Left lung (tissue), 10 donors: ENCODE results near the gene DPYD. TPM values are rescaled to one million over a fixed set of nuclear protein-coding genes. Genes with fewer than 3 reads are reported as not detected.

Experiments used
- ATAC-seq: fragments of 200-7000 bp; cut with Tn5 transposase; one replicate; pipeline ENCODE4 v1.9.1; 2020; ENCODE audit warnings: moderate library complexity
- DNase-seq, 4 donors: peaks; one replicate each; pipeline ENCODE4 v3.0.0-alpha.2; 2013 to 2020
- H3K27ac ChIP-seq, 2 donors: fragments of 200-600 bp; sonication (generic) in 1 of 2; one replicate each; pipeline versions ENCODE4 v1.5.0 to v1.8.0; 2020 to 2021
- H3K27me3 ChIP-seq, 2 donors: fragments of 200-600 bp; sonication (generic) in 1 of 2; one replicate each; pipeline versions ENCODE4 v1.5.0 to v1.8.0; 2020 to 2021
- H3K36me3 ChIP-seq, 2 donors: fragments of 200-600 bp; sonication (generic) in 1 of 2; one replicate each; pipeline versions ENCODE4 v1.5.0 to v1.8.0; 2020 to 2021
- H3K4me1 ChIP-seq, 2 donors: fragments of 200-600 bp; one replicate each; pipeline ENCODE4 v1.8.0; 2021
- H3K4me3 ChIP-seq, 2 donors: fragments of 200-600 bp; sonication (generic) in 1 of 2; one replicate each; pipeline versions ENCODE4 v1.5.0 to v1.8.0; 2020 to 2021; ENCODE audit warnings: mild to moderate bottlenecking in 1 of 2
- H3K9me3 ChIP-seq, 2 donors: fragments of 200-600 bp; sonication (generic) in 1 of 2; one replicate each; pipeline versions ENCODE4 v1.5.0 to v1.8.0; 2020 to 2021
- CTCF ChIP-seq, 2 donors: fragments of 200-600 bp; sonication (generic) in 1 of 2; IDR thresholded peaks; one replicate each; pipeline versions ENCODE4 v1.5.0 to v1.8.0; 2021; ENCODE audit warnings: antibody characterized with exemption in 2 of 2
- intact Hi-C, 2 donors: fragments of 100-400 bp; cut with DNase I; formaldehyde crosslinking; loops; one replicate each; pipeline versions ENCODE4 v1.11.2 to v1.14.2; 2022
- polyA plus RNA-seq, 6 donors: library from polyadenylated mRNA; unstranded; fragments of 120-200 nt; gene quantifications; one replicate each; pipeline ENCODE4 v1.2.1, GENCODE V29; 2013; ENCODE audit not compliant: insufficient read length in 6 of 6
- total RNA-seq, 2 donors: library from RNA; stranded (reverse); fragmentation: NEBNext Ultra II Directional; extraction: Animal tissue kit (Norgen Biotek cat#: 25700); gene quantifications; one replicate each; pipeline ENCODE4 v1.2.1, GENCODE V29; 2021
- donor health status: DM: no; HTN: yes; CAD: no.
- donor health status: DM: no; HTN: no; CAD: no.

Gene DPYD
- total and polyA plus RNA-seq, 8 donors: 21.4 to 106 (median 26.1) TPM

- DNase-seq: no peak
- no peak overlapping the region for H3K27ac ChIP-seq
- H3K4me1 ChIP-seq: no peaks in the 10 kb centered on the region
- no peak overlapping the region for H3K4me3 ChIP-seq
- H3K9me3 ChIP-seq: no peaks in the 10 kb centered on the region
- TF ChIP-seq CTCF (IDR thresholded peaks at IDR 0.05): no peak
- peaks cover 0 to 3% of the 10 kb centered on the region in 2 donors for H3K36me3 ChIP-seq
- intact Hi-C loops: no loop called here
- no peaks in the 10 kb centered on the region for H3K27me3 ChIP-seq
- no peak for ATAC-seq
Observed at GRCh38 chr1:97128426-97128825, 792.4 kb downstream of the DPYD start.

GRCh38 chr1:97123717-97124431 is 797.0 kb downstream of the DPYD start:
- H3K4me3 ChIP-seq: no peak overlapping the region
- no peak for DNase-seq
- intact Hi-C loops: no loop called here
- no peaks in the 10 kb centered on the region for H3K9me3 ChIP-seq
- H3K36me3 ChIP-seq: peaks cover 0 to 6% of the 10 kb centered on the region in 2 donors
- H3K27ac ChIP-seq: no peak overlapping the region
- no peak for ATAC-seq
- TF ChIP-seq CTCF (IDR thresholded peaks at IDR 0.05): no peak
- H3K4me1 ChIP-seq: no peaks in the 10 kb centered on the region
- no peaks in the 10 kb centered on the region for H3K27me3 ChIP-seq

GRCh38 chr1:97120806-97121205 is 800.0 kb downstream of the DPYD start:
- no peak for ATAC-seq
- no peaks in the 10 kb centered on the region for H3K4me1 ChIP-seq
- H3K27me3 ChIP-seq: no peaks in the 10 kb centered on the region
- intact Hi-C loops: no loop called here
- no peak overlapping the region for H3K27ac ChIP-seq
- H3K4me3 ChIP-seq: no peak overlapping the region
- H3K9me3 ChIP-seq: no peaks in the 10 kb centered on the region
- H3K36me3 ChIP-seq: peaks cover 0 to 10% of the 10 kb centered on the region in 2 donors
- no peak for TF ChIP-seq CTCF (IDR thresholded peaks at IDR 0.05)
- no peak for DNase-seq

- Histone ChIP-seq H3K4me3 (no peak overlapping the region), H3K27ac (no peak overlapping the region), H3K27me3 (no peaks in the 10 kb centered on the region), H3K9me3 (no peaks in the 10 kb centered on the region), H3K4me1 (no peaks in the 10 kb centered on the region), H3K36me3 (peaks cover 0 to 14% of the 10 kb centered on the region in 2 donors)
- intact Hi-C loops: no loop called here
- DNase-seq (no peak), ATAC-seq (no peak)
- TF ChIP-seq CTCF (IDR thresholded peaks at IDR 0.05): no peak
Observed at GRCh38 chr1:97119260-97120158, 801.3 kb downstream of the DPYD start.

GRCh38 chr1:97114842-97115241 is 806.0 kb downstream of the DPYD start:
- Histone ChIP-seq H3K4me3 (no peak overlapping the region), H3K9me3 (no peaks in the 10 kb centered on the region), H3K27ac (no peak overlapping the region), H3K4me1 (no peaks in the 10 kb centered on the region), H3K36me3 (peaks cover 0 to 18% of the 10 kb centered on the region in 2 donors), H3K27me3 (no peaks in the 10 kb centered on the region)
- no peak for ATAC-seq
- TF ChIP-seq CTCF (IDR thresholded peaks at IDR 0.05): no peak
- no peak for DNase-seq
- intact Hi-C loops: no loop called here
